ENCODE measurements around the gene ACYP1. TPM values are rescaled to one million over a fixed set of nuclear protein-coding genes. Genes with fewer than 3 reads are reported as not detected.

The ACYP1 gene
- total RNA-seq, 2 donors from 2014 or later, result 8.3 to 9.9 TPM

GRCh38 chr14:75098212-75098611 lies 34.4 kb upstream of the ACYP1 start:
- intact Hi-C loops (cut with DNase I), result no loop called here
- Histone ChIP-seq H3K9me3 (no peaks in the 10 kb centered on the region), H3K27ac (no peak overlapping the region), H3K4me3 (no peak overlapping the region), H3K36me3 (replicated peaks in 1 of 2; ENCODE audit: insufficient read depth in 1 of 2, low read depth in 2 of 2) (peaks cover 0 to 30% of the 10 kb centered on the region in 2 donors), H3K27me3 (no peaks in the 10 kb centered on the region), H3K4me1 (no peaks in the 10 kb centered on the region)
- ATAC-seq, result no peak
- no peak for TF ChIP-seq POLR2A (IDR thresholded peaks at IDR 0.05)
- no peak for TF ChIP-seq CTCF (IDR thresholded peaks at IDR 0.05)
- DNase-seq, result no peak

- ATAC-seq (no peak), DNase-seq (no peak)
- Histone ChIP-seq H3K9me3 (no peaks in the 10 kb centered on the region), H3K4me3 (no peak overlapping the region), H3K36me3 (replicated peaks in 1 of 2; ENCODE audit: insufficient read depth in 1 of 2, low read depth in 2 of 2) (peaks cover 0 to 32% of the 10 kb centered on the region in 2 donors), H3K27ac (no peak overlapping the region), H3K27me3 (no peaks in the 10 kb centered on the region), H3K4me1 (no peaks in the 10 kb centered on the region)
- intact Hi-C loops (cut with DNase I), result no loop called here
- TF ChIP-seq POLR2A (IDR thresholded peaks at IDR 0.05), result no peak
- no peak for TF ChIP-seq CTCF (IDR thresholded peaks at IDR 0.05)
- 84 to 85% methylated on average over 6 of the region's 6 CpGs for WGBS, 2 donors
These were observed 33.1 kb upstream of the ACYP1 start for GRCh38 chr14:75096959-75097358.

- H3K4me1 ChIP-seq, result no peaks in the 10 kb centered on the region
- H3K27me3 ChIP-seq, result no peaks in the 10 kb centered on the region
- H3K27ac ChIP-seq, result no peak overlapping the region
- no peak for DNase-seq
- H3K9me3 ChIP-seq, result no peaks in the 10 kb centered on the region
- 79 to 86% methylated on average over 4 of the region's 4 CpGs for WGBS, 2 donors
- TF ChIP-seq CTCF (IDR thresholded peaks at IDR 0.05) (no peak), POLR2A (IDR thresholded peaks at IDR 0.05) (no peak)
- H3K36me3 ChIP-seq (replicated peaks in 1 of 2; ENCODE audit: insufficient read depth in 1 of 2, low read depth in 2 of 2), result peaks cover 0 to 26% of the 10 kb centered on the region in 2 donors
- intact Hi-C loops (cut with DNase I), result no loop called here
- no peak overlapping the region for H3K4me3 ChIP-seq
- ATAC-seq, result no peak
These were observed 31.9 kb upstream of the ACYP1 start for GRCh38 chr14:75095690-75096089.

- WGBS, 2 donors, result 94 to 95% methylated on average over 3 of the region's 3 CpGs
- peaks cover 0 to 30% of the 10 kb centered on the region in 2 donors for H3K36me3 ChIP-seq (replicated peaks in 1 of 2; ENCODE audit: insufficient read depth in 1 of 2, low read depth in 2 of 2)
- intact Hi-C loops (cut with DNase I), result no loop called here
- TF ChIP-seq CTCF (IDR thresholded peaks at IDR 0.05) (no peak), POLR2A (IDR thresholded peaks at IDR 0.05) (no peak)
- no peak for DNase-seq
- no peaks in the 10 kb centered on the region for H3K27me3 ChIP-seq
- H3K4me3 ChIP-seq, result no peak overlapping the region
- H3K27ac ChIP-seq, result no peak overlapping the region
- ATAC-seq, result no peak
- H3K4me1 ChIP-seq, result no peaks in the 10 kb centered on the region
- H3K9me3 ChIP-seq, result no peaks in the 10 kb centered on the region
These were observed 31.1 kb upstream of the ACYP1 start for GRCh38 chr14:75094896-75095295.

- intact Hi-C loops (cut with DNase I), result no loop called here
- H3K27ac ChIP-seq, result no peak overlapping the region
- no peaks in the 10 kb centered on the region for H3K9me3 ChIP-seq
- 77 to 82% methylated on average over 2 of the region's 2 CpGs for WGBS, 2 donors
- ATAC-seq (no peak), DNase-seq (no peak)
- H3K4me1 ChIP-seq, result no peaks in the 10 kb centered on the region
- H3K4me3 ChIP-seq, result no peak overlapping the region
- H3K36me3 ChIP-seq (replicated peaks in 1 of 2; ENCODE audit: insufficient read depth in 1 of 2, low read depth in 2 of 2), result peaks cover 5 to 32% of the 10 kb centered on the region in 2 donors
- TF ChIP-seq CTCF (IDR thresholded peaks at IDR 0.05) (no peak), POLR2A (IDR thresholded peaks at IDR 0.05) (no peak)
- no peaks in the 10 kb centered on the region for H3K27me3 ChIP-seq
These were observed 28.9 kb upstream of the ACYP1 start for GRCh38 chr14:75092698-75093097.

All from body of pancreas (tissue), 4 donors.